HUES64 (cell line): ENCODE results near the gene ZXDC.

ENCODE experiments used
- H3K27ac ChIP-seq: 2 replicates; pipeline ENCODE4 v1.7.0; 2013; ENCODE audit warnings: low read depth, low read length, inconsistent platforms
- H3K27me3 ChIP-seq: 2 replicates; pipeline ENCODE4 v1.6.1; 2013; ENCODE audit warnings: mild to moderate bottlenecking, low read length; ENCODE audit not compliant: insufficient read depth
- H3K36me3 ChIP-seq: 2 replicates; pipeline ENCODE4 v1.6.1; 2013; ENCODE audit warnings: mild to moderate bottlenecking, low read length; ENCODE audit not compliant: insufficient read depth
- H3K4me1 ChIP-seq: 2 replicates; pipeline ENCODE4 v1.6.1; 2013; ENCODE audit warnings: mild to moderate bottlenecking, low read length, moderate library complexity; ENCODE audit not compliant: insufficient read depth
- H3K4me3 ChIP-seq: 2 replicates; pipeline ENCODE4 v1.5.1; 2013; ENCODE audit warnings: mild to moderate bottlenecking, low read length, moderate library complexity
- H3K9ac ChIP-seq: 2 replicates; pipeline ENCODE4 v1.6.1; 2013; ENCODE audit warnings: mild to moderate bottlenecking, low read depth, low read length
- H3K9me3 ChIP-seq: 2 replicates; pipeline ENCODE4 v1.6.1; 2013; ENCODE audit warnings: low read depth, low read length; ENCODE audit not compliant: insufficient read depth
- WGBS: fragments of 150-250, 120-280 bp; methylation state at CpG from one replicate; pipeline ENCODE4 v1.1.7; 2013; ENCODE audit warnings: missing lambda C conversion rate; 5-methylcytosine and 5-hydroxymethylcytosine counted together

The ZXDC gene

GRCh38 chr3:126438186-126438585, 37.5 kb downstream of the ZXDC start:
- H3K4me3 ChIP-seq = no peak overlapping the region
- 92% methylated on average over 8 of the region's 8 CpGs for WGBS
- peaks cover 24% of the 10 kb centered on the region for H3K36me3 ChIP-seq
- H3K4me1 ChIP-seq = no peaks in the 10 kb centered on the region
- H3K27me3 ChIP-seq = no peaks in the 10 kb centered on the region
- no peak overlapping the region for H3K9ac ChIP-seq
- no peaks in the 10 kb centered on the region for H3K9me3 ChIP-seq
- no peak overlapping the region for H3K27ac ChIP-seq

GRCh38 chr3:126436826-126437717, 38.6 kb downstream of the ZXDC start:
- Histone ChIP-seq H3K9ac (no peak overlapping the region), H3K4me1 (no peaks in the 10 kb centered on the region), H3K27ac (no peak overlapping the region), H3K27me3 (no peaks in the 10 kb centered on the region), H3K9me3 (no peaks in the 10 kb centered on the region), H3K4me3 (no peak overlapping the region), H3K36me3 (peaks cover 24% of the 10 kb centered on the region)
- WGBS = 96% methylated on average over 18 of the region's 18 CpGs

- Histone ChIP-seq H3K4me3 (no peak overlapping the region), H3K9ac (no peak overlapping the region), H3K27me3 (no peaks in the 10 kb centered on the region), H3K36me3 (peaks cover 24% of the 10 kb centered on the region), H3K9me3 (no peaks in the 10 kb centered on the region), H3K4me1 (no peaks in the 10 kb centered on the region), H3K27ac (no peak overlapping the region)
- 91% methylated on average over 14 of the region's 14 CpGs for WGBS
These were observed 40.0 kb downstream of the ZXDC start for GRCh38 chr3:126435456-126436315.

GRCh38 chr3:126434931-126435411, 40.7 kb downstream of the ZXDC start:
- H3K27ac ChIP-seq = no peak overlapping the region
- H3K4me3 ChIP-seq = no peak overlapping the region
- no peaks in the 10 kb centered on the region for H3K27me3 ChIP-seq
- no peaks in the 10 kb centered on the region for H3K9me3 ChIP-seq
- H3K36me3 ChIP-seq = peaks cover 24% of the 10 kb centered on the region
- H3K9ac ChIP-seq = no peak overlapping the region
- H3K4me1 ChIP-seq = no peaks in the 10 kb centered on the region
- 96% methylated on average over 8 of the region's 8 CpGs for WGBS

- Histone ChIP-seq H3K27me3 (no peaks in the 10 kb centered on the region), H3K36me3 (peaks cover 24% of the 10 kb centered on the region), H3K4me3 (no peak overlapping the region), H3K4me1 (no peaks in the 10 kb centered on the region), H3K9me3 (no peaks in the 10 kb centered on the region), H3K9ac (no peak overlapping the region), H3K27ac (no peak overlapping the region)
- 90% methylated on average over 6 of the region's 6 CpGs for WGBS
These were observed 41.5 kb downstream of the ZXDC start for GRCh38 chr3:126434264-126434590.

- Histone ChIP-seq H3K9ac (no peak overlapping the region), H3K9me3 (no peaks in the 10 kb centered on the region), H3K27me3 (no peaks in the 10 kb centered on the region), H3K27ac (no peak overlapping the region), H3K4me1 (no peaks in the 10 kb centered on the region), H3K36me3 (peaks cover 24% of the 10 kb centered on the region), H3K4me3 (no peak overlapping the region)
- 89% methylated on average over 13 of the region's 13 CpGs for WGBS
These were observed 42.0 kb downstream of the ZXDC start for GRCh38 chr3:126433496-126434263.

- H3K4me1 ChIP-seq = no peaks in the 10 kb centered on the region
- WGBS = 95% methylated on average over 6 of the region's 6 CpGs
- no peak overlapping the region for H3K27ac ChIP-seq
- no peak overlapping the region for H3K4me3 ChIP-seq
- peaks cover 18% of the 10 kb centered on the region for H3K36me3 ChIP-seq
- H3K9ac ChIP-seq = no peak overlapping the region
- H3K27me3 ChIP-seq = no peaks in the 10 kb centered on the region
- no peaks in the 10 kb centered on the region for H3K9me3 ChIP-seq
These were observed 42.6 kb downstream of the ZXDC start for GRCh38 chr3:126433105-126433430.

- Histone ChIP-seq H3K9ac (no peak overlapping the region), H3K36me3 (peaks cover 14% of the 10 kb centered on the region; the same call in 1 of the 2 replicates), H3K27me3 (no peaks in the 10 kb centered on the region), H3K9me3 (no peaks in the 10 kb centered on the region), H3K4me1 (no peaks in the 10 kb centered on the region), H3K4me3 (no peak overlapping the region), H3K27ac (no peak overlapping the region)
- WGBS = 91% methylated on average over 4 of the region's 4 CpGs
These were observed 43.2 kb downstream of the ZXDC start for GRCh38 chr3:126432361-126433104.

GRCh38 chr3:126431103-126431534, 44.6 kb downstream of the ZXDC start:
- WGBS = 89% methylated on average over 1 of the region's 1 CpG

GRCh38 chr3:126424751-126425150, 50.9 kb downstream of the ZXDC start:
- no peaks in the 10 kb centered on the region for H3K36me3 ChIP-seq
- no peak overlapping the region for H3K9ac ChIP-seq
- H3K4me3 ChIP-seq = no peak overlapping the region
- peaks cover 8% of the 10 kb centered on the region for H3K4me1 ChIP-seq
- H3K27ac ChIP-seq = no peak overlapping the region
- H3K9me3 ChIP-seq = peaks cover 10% of the 10 kb centered on the region; the same call in 1 of the 2 replicates
- WGBS = 78% methylated on average over 3 of the region's 3 CpGs
- H3K27me3 ChIP-seq = no peaks in the 10 kb centered on the region

More at GRCh38 chr3:126431103-126431534, 44.6 kb downstream of the ZXDC start:
- H3K4me3 ChIP-seq = no peak overlapping the region
- no peaks in the 10 kb centered on the region for H3K27me3 ChIP-seq
- no peak overlapping the region for H3K27ac ChIP-seq
- no peaks in the 10 kb centered on the region for H3K4me1 ChIP-seq
- H3K9me3 ChIP-seq = peaks cover 1% of the 10 kb centered on the region; the same call in 1 of the 2 replicates
- H3K36me3 ChIP-seq = peaks cover 3% of the 10 kb centered on the region; the same call in 1 of the 2 replicates
- H3K9ac ChIP-seq = no peak overlapping the region
